NCI-H2171 (cell line): ENCODE measurements around the gene MNAT1.
"Not testable (repeated sequence)": the region's sequence is repeated elsewhere in the genome, so short reads cannot be mapped to it uniquely, and the experiment has no call there.

ENCODE experiments used
- DNase-seq: peaks from one replicate; lab custom pipeline; 2025; lab: John Stamatoyannopoulos, UW

MNAT1 gene

GRCh38 chr14:60882219-60882618, 147.7 kb downstream of the MNAT1 start:
- no peak for DNase-seq

- DNase-seq = no peak
These were observed 149.6 kb downstream of the MNAT1 start for GRCh38 chr14:60884134-60884533.

GRCh38 chr14:60890636-60891035, 156.1 kb downstream of the MNAT1 start:
- not testable (repeated sequence) for DNase-seq

- no peak for DNase-seq
These were observed 159.3 kb downstream of the MNAT1 start for GRCh38 chr14:60893911-60894310.

GRCh38 chr14:60904381-60904780, 169.8 kb downstream of the MNAT1 start:
- no peak for DNase-seq

- no peak for DNase-seq
These were observed 171.4 kb downstream of the MNAT1 start for GRCh38 chr14:60905923-60906322.

- DNase-seq = no peak
These were observed 181.2 kb downstream of the MNAT1 start for GRCh38 chr14:60915781-60916180.

GRCh38 chr14:60922050-60922449, 187.5 kb downstream of the MNAT1 start:
- DNase-seq = no peak

- DNase-seq = no peak
These were observed 190.7 kb downstream of the MNAT1 start for GRCh38 chr14:60925286-60925685.

- DNase-seq = no peak
These were observed 191.4 kb downstream of the MNAT1 start for GRCh38 chr14:60926002-60926401.

GRCh38 chr14:60931218-60931617, 196.7 kb downstream of the MNAT1 start:
- DNase-seq = peak; percentile 9

- no peak for DNase-seq
These were observed 199.5 kb downstream of the MNAT1 start for GRCh38 chr14:60933920-60934655.

GRCh38 chr14:60935319-60935718, 200.8 kb downstream of the MNAT1 start:
- no peak for DNase-seq

GRCh38 chr14:60943637-60944032, 209.1 kb downstream of the MNAT1 start:
- DNase-seq = no peak

- DNase-seq = no peak
These were observed 209.6 kb downstream of the MNAT1 start for GRCh38 chr14:60944204-60944603.

- no peak for DNase-seq
These were observed 211.4 kb downstream of the MNAT1 start for GRCh38 chr14:60945984-60946383.

GRCh38 chr14:60946773-60947172, 212.2 kb downstream of the MNAT1 start:
- DNase-seq = no peak

GRCh38 chr14:60951776-60952435, 217.3 kb downstream of the MNAT1 start:
- no peak for DNase-seq

- no peak for DNase-seq
These were observed 221.6 kb downstream of the MNAT1 start for GRCh38 chr14:60956202-60956601.

GRCh38 chr14:60956632-60957031, 222.1 kb downstream of the MNAT1 start:
- DNase-seq = no peak

GRCh38 chr14:60958146-60958545, 223.6 kb downstream of the MNAT1 start:
- DNase-seq = no peak

GRCh38 chr14:60963761-60964160, 229.2 kb downstream of the MNAT1 start:
- no peak for DNase-seq

GRCh38 chr14:60964904-60965303, 230.3 kb downstream of the MNAT1 start:
- DNase-seq = no peak

- no peak for DNase-seq
These were observed 230.8 kb downstream of the MNAT1 start for GRCh38 chr14:60965402-60965801.
